Hematopoietic multipotent progenitor cell treated with erythropoietin and hydrocortisone succinate and interleukin-3 and kit ligand, for 6 days (in vitro differentiated cells): ENCODE data around the gene SLIT1.

Experiments
- DNase-seq: peaks from one replicate; pipeline ENCODE4 v3.0.0-alpha.2; 2015

SLIT1 gene

DNA sequence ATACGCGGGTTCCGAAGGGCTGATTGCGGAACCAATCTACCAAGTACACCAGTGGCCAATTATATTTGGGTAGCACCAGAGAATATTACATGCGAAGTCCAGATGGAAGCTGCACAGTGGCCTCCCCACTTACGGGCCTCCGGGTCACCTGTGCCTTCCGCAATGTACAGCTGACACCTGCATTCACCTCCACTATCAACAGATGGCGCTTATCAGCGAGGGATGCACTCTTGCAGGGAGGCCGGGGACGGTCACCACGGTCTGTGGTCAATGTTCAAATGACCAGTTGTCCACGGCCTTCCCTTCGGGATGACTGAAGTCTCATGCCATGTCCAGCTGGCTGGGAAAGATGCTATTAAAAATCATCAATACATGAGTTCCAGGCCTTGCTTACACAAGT is 47.6 kb downstream of the SLIT1 start:
- DNase-seq = no peak

DNA sequence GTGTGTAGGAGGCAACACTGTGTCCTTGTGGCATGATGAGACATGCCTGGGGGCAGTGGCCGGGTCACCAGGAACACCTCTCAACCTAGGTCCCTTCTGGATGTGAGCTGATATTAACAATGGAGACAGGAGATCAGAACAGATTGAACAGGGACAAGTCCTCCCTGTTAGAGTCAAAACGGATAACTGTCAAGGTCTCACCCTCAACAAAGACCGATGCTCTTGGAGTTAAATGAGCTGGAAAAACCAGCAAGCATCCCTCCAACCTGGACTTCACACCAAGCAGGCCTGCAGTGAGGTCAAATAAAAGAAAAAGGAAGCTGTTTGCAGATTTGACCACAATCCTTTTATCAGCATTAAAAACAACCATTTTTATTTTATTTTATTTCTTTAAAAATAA is 49.0 kb downstream of the SLIT1 start:
- DNase-seq = no peak

DNA sequence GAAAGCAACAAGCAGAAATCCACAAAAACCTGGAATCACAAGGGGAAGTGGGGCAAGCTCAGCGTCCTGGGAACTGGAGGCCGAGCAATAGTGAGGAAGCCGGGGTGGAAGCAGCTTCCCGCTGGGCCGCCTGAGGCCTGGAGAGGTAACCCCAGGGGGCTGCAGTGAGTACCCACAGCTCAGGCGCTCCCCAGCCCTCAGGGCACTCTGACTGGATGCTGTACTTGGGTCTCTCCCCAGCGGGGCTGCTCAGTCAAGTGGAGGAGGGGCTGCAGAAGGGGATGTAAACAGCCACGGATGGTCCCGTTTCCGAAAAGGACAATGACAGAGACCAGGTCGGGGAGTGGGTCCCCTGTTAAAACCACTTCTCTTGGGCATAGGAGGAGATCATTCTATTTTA is 50.3 kb downstream of the SLIT1 start:
- no peak for DNase-seq

DNA sequence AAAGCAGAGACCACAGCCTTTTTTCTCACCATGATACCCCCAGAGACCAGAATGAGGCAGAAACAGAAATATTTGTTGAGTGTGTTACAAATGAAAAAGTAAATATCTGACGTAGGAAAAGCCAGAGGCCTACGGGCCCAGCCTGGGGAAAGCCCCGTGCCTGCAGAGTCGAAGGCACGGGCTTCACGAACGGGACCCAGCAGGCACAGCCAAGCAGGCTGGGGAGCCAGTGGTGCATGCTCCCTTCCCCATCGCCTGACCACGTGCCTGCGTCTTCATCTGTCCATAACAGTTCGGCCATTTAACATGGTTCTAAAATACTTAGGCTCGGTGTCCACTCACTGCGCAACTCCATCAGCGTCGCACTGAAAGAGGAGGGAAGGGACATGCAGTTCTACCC is 50.8 kb downstream of the SLIT1 start:
- DNase-seq = no peak

DNA sequence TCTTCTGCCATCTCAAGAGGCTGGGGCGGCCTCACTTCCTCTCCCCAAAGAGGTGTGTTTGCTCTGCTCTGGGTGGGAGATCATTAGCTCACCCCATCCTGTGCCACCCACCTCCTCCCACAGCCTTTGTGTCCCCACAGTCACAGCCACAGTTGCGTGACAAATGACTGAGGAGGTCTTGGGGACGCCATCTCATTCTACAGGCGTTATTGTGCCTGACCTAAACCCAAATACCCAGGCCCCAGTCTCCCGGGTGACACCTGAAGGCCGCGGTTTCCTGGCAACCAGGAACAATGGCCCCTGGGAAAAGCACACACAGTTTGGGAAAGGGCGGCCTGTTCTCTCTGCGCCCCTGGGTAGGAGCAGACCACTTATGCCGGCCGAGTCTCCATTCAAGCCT is 51.6 kb downstream of the SLIT1 start:
- DNase-seq = no peak

DNA sequence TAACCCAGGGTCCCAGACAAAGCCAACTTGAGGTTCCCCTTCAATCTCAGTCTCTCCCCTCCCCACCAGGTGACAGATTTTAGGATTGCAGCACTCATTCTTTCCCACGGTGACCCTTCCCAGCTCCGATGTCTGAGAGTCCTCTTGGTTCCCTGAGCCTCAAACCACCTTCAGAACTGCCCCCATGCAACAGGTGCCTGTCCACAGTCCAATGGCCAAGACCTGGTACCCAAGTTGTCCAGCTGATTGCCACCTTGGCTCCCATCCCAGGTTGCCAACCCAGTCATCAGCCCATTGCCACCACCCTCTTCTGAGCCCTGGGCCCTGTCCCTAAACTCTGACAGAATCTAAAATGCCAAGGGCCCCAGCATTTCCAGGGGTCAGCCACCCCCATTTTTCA is 53.5 kb downstream of the SLIT1 start:
- DNase-seq = no peak

DNA sequence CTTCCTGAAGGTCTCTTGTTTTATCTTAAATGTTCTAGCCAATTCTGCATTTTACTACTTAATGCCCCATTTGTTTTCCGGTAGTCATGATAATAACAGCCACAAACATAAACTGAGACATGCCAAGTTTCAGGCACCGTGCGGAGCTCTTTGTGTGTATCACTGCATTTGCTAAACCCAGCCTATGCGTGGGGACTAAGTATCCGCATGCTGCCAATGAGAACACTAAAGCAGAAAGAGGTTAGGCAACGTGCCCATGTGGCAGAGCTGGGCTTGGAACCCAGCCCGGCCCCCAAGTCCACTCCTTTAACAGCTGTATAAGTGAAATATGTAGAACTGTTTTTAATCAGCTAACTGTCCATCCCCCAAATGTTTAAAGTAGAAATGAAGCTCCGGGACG is 54.1 kb downstream of the SLIT1 start:
- DNase-seq = no peak

DNA sequence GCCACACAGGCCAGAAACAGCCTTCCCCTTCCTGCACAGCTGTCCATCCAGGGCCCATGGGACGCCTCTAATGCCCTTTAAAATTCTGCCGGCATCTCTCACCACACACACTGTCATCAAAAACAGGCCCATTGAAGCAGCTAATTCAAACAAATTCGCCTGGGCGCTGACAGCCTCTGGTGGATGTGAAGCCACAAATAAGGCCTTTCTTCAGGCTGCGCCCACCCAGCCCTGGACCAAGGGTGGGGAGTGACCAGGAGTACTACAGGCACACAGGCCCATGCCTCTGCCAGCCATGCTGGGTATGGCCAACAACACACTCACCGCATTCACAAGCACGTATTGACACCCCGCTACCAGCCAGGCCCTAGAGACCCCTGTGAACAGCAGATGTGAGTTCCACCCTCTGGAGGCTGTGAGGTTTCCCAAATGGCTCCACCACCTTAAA is 54.6 kb downstream of the SLIT1 start:
- no peak for DNase-seq

DNA sequence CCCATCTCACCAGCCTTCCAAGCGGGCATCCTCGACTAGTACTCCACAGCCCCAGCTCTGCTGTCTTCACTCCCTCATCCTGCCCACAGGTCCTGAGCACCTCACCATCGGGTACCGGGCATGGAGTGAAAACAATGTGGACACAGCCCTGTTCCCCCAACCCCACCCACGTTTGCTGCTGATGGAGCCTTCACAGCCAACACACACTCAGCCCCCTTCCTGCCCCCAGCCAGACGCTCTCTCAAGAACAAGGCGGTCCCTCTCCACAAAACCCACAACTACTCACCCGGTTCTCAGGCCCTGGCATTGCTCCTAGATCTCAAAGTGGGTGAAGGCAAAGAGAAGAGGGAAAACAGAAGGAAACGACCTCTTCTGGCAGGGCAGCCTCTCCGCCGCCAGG is 56.1 kb downstream of the SLIT1 start:
- no peak for DNase-seq

DNA sequence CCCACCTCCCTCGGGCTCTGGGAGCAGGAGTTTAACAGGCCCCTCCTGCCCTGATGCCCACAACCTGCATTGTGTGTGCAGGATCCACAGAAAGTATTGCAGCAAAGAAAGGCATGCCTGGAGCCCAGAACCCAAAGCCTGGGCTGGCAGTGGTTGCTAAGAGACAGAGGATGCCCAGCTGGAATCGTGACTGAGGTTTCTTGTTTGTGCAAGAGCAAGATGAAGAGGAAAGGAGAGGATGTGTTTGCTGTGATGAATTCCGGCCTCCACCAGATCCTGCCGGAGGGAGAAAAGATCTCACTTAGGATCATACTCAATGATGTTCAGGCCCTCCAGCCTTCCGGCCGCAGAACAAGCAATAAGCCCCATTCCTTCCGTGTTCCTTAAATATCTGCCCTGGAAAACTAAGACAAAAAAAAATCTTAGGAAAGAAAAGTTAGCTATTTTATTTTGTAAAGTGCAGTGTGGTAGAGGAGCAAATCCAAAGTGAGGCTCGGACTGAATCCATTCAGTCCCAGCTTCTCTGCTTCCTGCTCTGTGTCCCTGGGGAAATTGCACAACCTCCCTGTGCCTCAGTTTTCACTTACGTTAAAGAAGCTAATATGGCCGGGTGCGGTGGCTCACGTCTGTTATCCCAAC is 57.1 kb downstream of the SLIT1 start:
- no peak for DNase-seq

DNA sequence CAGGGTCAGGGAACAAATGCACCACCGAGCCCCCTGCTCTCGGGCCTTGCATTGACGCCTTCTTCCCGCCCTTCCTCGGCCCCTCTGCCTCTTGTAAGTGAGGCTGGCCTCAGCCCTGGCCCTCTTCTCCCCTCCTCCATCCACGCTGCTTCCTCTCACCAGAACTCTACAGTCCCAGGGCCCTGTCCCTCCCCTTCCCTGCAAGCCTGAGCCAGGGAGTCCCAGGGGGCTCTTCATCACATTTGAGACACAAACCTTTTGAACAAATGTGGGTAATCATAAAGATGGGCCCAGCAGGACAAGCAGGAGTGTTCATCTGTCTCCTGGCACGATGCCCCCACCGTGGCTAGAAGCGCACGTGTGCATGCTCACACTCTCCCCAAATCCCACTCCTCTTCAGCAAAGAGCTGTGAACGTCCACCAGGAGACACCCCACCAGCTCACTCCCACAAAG is 57.7 kb downstream of the SLIT1 start:
- DNase-seq = no peak

DNA sequence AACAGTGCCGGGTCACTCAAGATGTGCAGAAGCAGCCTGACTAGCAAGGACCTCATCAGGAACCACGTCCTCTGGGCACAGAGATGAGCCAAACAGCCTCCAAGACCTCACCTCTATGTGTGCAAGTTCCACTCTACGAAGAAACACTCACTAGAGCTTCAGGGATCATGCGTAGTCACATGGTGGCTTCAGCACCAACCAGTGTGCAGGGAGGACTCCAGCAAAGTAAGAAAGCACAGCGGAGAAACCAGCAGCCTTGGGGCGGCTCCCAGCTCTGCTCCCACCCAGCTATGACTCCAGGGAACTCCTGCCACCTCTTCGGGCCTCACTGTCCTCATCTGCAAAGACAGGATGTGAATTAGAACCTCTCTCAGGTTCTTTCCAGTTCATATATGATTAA is 58.2 kb downstream of the SLIT1 start:
- no peak for DNase-seq

DNA sequence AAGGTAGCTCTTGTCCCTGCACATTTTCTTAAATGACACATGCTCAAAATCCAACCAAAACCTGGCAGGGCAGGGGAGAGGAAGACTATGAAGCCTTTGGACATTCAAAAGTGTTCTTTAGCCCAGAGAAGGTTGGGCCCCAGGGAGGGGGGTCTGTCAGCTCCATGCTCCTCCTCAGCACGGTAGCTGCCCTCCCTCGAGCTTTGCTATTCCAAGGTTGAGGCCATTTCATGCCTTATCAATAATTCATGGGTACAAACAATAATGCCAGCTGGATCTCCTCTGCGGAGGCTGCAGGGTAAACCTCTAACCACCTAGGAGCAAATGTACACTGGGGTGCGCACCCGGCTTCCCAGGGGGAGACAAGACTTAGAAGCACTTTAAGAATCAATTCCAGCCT is 61.5 kb downstream of the SLIT1 start:
- DNase-seq = no peak

DNA sequence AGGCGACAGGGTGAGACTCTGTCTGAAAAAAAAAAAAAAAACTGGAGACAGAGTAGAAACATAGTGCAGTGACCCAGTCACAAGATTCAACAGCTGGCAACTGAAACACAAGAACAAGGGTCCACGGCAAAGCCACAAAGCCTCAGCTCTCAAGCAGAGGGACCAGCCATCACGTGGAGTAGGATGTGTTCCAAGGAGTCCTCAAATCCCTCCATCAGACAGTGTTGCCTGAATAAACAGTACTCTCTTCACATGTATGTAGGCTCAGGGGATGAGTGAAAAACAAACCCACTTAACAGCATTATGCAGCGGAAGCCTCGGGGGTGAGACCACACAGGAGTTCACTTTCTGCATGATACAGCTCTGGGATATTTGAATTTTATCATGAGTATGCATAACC is 62.0 kb downstream of the SLIT1 start:
- no peak for DNase-seq

DNA sequence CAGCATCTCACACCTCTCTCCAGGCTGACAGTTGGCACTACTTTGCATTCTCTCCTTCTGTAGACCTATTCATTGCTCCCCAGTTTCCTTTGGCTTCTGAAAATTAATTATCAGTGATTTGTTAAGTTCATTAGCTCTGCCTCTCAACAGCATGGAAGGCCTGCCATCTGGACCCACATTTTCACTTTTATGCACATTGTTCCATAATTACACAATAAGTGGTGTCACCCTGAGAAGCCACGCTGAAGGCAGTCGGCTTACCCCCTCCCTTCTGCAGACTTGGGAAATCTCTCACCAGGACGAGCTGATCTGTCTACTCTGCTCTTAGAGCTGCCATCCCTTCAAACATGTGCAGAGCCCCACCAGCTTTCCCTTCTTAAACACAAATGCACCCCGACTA is 64.7 kb downstream of the SLIT1 start:
- DNase-seq = no peak

DNA sequence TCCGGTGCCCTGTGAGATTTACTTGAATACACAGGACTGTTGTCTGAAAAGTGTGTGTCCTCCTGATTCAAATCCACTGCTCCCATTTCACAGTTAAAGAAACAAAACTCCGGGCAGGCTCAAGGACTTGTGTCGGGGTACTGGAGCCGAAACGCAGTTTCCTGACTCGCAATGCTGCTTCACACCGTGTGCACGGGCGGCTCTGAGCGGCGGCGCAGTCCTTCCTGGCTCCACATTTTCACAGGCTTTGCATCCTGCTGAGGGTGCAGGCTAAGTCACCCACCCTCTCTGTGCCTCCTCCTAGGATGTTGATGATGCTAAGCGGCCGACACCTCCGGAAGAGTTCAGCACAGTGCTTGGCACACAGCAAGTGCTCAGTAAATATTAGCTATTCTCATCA is 65.4 kb downstream of the SLIT1 start:
- DNase-seq = no peak

DNA sequence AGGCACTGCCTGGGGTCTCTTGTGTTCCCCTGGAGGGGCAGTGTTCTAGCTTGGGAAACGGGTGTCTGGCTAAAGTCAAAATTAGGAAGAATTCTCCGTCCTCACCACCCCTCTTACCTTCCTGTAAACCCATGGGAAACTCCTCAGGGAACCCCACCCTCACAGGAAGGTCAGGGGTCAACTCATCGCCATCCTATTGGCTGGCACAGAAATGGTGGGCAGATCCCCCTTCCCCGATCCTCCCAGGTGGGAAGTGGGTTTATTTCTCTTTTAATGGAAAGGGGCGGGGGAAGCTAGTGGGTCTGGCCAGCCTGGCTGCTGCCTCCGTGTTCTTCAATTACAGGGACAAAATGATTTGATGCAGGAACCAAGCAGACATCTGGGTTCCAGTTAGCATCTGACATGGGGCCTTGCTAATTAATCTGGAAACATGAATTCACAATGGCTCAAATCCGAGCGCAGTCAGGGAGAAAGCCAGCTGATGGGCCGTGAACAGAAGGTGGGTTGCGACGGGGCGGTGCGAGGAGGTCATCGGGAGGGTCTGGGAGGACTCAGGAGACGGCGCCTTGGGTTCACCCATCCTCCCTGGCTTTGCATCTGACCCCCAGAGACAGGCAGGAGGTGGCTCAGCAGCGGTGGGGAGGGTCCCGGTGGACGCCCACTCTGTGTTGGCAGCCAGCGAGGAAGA is 66.6 kb downstream of the SLIT1 start:
- no peak for DNase-seq

DNA sequence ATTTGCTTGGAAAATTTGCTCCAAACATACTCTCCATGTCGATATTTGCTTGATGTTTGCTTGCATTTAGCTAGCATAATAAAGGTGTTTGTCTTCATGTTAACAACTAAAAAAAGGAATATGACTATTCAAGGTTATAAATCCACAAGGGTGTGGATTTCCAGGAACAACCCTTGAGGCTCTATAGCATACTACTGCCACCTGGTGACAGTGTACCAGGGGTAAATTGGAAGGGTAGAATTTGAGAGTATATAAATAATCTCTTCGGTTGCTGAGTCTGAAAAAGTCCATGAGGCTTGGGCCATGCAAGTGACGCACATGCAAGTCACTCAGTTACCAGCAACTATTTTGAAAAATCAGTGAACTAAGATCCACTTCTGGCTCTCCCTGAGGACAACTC is 68.4 kb downstream of the SLIT1 start:
- DNase-seq = peak; percentile 20

DNA sequence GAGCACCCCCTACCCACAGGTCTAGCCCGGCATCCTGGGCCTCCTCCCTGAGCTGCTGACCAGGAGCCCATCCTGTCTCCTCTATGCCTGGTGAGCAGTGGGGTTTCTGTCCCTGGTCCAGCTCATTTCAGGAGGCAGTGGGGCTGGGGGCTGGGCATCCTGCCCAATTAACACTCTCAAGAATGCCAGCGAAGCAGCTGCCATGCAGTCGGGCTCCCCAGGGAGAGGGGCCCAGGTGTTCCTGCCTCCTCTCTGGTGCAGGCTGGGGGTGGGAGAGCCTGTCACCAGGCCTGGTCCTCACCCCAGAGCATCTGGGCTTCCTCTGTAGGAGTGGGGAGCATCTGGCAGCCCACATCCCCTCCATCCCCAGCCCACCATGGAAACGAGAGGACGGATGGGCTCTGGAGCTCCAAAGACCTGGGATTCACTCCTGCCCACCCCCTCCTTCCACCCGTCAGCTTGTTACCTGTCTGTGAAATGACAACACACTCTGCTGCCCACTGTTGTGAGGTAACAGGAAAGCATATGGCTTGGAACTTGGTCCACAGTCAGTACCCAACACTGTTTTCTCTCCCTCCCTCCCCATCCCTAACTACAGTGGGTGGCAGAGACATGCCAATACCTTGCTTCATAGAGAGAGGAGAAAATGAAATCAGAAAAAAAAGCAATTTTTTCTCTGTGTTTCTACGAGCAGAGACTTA is 69.1 kb downstream of the SLIT1 start:
- no peak for DNase-seq

DNA sequence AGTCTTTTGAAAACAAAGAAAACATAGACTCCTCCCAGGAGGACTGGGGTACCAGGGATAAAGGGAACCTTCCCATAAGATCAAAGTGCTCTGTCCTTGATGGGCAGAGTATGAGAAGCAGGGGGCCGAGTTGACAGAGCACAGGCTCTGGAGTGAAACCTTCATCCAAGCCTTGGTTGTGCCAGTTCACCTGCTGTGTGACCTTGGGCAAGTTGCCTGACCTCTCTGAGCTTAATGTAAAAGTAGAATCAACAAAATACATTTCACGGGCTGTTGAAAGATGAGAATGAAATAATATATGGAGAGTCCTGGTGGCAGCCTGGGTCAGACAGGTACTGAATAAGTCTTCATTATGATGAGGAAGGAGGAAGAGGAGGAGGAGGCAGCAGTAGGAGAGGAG is 69.9 kb downstream of the SLIT1 start:
- DNase-seq = no peak

DNA sequence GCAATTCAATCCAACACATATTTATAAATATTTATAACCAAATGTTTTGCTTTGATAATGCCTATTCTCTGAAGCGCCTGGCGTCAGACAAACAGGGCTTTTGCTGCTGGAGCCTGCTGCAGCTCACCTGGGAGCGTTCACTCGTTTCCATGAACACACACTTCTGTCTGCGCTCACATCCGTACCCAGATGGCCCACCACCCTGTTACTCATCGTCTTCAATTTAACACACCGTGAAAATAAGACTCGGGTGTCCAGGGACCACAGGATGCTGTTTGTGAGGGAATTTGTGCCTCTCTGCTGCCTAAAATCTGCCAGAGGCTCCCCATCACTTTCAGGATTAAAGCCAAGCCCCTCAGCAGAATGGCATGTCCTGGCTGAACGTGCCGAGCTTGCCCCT is 74.1 kb downstream of the SLIT1 start:
- DNase-seq = no peak

DNA sequence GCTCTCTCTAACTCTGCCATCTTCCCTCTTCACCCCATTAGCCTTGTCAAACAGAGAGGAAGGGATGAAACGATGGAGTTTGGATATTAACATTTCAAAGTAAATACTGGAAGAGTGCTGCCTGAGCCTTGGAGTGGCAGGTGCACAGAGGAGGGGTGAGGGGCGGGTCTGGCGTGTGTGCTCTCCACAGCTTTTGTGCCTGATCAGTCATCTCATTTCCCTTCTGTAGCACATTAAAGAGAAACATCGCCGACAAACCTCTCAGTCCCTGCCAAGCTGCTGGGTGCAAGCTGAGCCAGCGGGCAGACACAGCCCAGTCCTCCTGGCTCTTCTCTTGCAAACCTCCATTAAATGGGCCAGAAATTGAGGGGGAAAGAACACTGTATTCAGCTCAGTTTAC is 76.2 kb downstream of the SLIT1 start:
- no peak for DNase-seq

DNA sequence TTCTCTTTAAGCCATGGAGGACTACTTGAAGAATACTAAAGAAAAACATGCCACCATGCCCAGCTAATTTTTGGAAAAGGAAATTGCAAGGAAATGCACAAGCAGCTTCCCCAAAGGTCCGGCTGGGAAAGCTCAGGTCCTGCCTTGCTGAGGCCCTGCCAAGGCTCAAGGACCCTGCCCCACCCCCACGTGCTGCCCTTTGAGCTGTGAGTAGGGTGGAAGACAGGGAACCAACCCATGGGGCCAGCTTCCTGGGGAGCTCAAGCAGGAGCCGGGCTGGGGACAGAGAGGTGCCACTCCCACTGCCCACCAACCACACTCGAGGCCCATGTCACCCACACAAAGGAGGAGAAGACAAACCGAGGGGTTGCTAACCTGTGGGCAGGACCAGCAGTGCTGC is 78.2 kb downstream of the SLIT1 start:
- DNase-seq = no peak

DNA sequence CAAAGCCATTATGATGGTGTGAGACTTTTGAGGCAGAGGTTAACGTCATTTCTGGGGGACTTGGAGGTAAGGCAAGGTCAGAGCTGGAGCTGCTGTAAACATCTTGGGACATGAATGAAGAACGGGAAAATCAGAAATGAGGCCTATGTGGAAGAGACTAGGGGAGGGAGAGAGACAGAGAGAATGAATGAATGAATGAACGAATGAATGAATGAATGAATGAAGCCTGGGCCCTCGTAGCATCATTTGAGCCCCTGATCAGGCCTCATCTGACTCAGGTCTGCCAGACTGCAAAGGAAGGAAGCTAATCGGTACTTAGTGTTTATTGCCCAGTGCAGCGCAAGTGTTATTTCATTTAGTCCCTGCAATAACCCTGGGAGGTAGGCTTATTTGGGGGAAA is 79.6 kb downstream of the SLIT1 start:
- no peak for DNase-seq
